Stimulated activated naive CD4-positive, alpha-beta T cell (primary cell): ENCODE results near the gene IPMK.

Experiments used
- DNase-seq, 6 experiments: peaks; one replicate each; lab custom pipeline; 2025; lab: John Stamatoyannopoulos, UW

Gene IPMK

GRCh38 chr10:58153751-58154150 lies 113.9 kb downstream of the IPMK start:
- DNase-seq: no peak

GRCh38 chr10:58152673-58153263 lies 114.9 kb downstream of the IPMK start:
- DNase-seq: peak in 1 of 6 experiments; percentile 5

- DNase-seq: no peak
These were observed 117.4 kb downstream of the IPMK start for GRCh38 chr10:58150290-58150689.

- no peak for DNase-seq
These were observed 123.8 kb downstream of the IPMK start for GRCh38 chr10:58143944-58144343.
